A673 (cell line): ENCODE data around the gene ATG7.

Experiments
- EZH2 ChIP-seq: fragments of 200-600 bp; sonication (generic); IDR thresholded peaks from 2 replicates; pipeline ENCODE4 v1.6.1; 2017; ENCODE audit warnings: borderline replicate concordance, low read depth, mild to moderate bottlenecking, mixed read lengths, antibody characterized with exemption, low read length; ENCODE audit not compliant: poor library complexity, severe bottlenecking
- TF ChIP-seq, protein P1 (sequence below): fragments of 300-800, 200-600 bp; sonication (generic); conservative IDR thresholded peaks from 2 replicates; pipeline ENCODE4 v1.5.1; 2017; ENCODE audit warnings: low read depth, mild to moderate bottlenecking, antibody characterized with exemption, low read length, moderate library complexity, mixed read lengths

DNA sequence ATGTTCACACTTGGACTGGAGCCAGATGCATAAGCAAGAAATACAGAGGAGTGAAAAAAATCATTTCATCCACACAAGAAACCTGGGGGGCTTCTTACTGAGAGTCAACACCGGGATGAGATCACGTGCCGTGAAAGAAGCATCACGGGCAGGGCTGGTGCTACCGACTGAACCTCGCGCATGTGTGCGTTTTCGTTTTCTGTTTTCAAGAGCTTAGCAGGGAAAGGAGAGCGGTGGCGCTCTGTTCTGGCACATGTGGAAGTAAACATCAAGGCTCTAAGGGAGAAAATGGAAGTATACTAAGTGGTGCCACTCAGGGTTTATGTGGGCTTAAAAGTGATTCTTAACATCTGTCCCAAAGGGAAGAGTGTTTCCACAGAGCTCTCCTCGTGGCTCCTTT lies 315.6 kb downstream of the ATG7 start:
- TF ChIP-seq, protein P1, sequence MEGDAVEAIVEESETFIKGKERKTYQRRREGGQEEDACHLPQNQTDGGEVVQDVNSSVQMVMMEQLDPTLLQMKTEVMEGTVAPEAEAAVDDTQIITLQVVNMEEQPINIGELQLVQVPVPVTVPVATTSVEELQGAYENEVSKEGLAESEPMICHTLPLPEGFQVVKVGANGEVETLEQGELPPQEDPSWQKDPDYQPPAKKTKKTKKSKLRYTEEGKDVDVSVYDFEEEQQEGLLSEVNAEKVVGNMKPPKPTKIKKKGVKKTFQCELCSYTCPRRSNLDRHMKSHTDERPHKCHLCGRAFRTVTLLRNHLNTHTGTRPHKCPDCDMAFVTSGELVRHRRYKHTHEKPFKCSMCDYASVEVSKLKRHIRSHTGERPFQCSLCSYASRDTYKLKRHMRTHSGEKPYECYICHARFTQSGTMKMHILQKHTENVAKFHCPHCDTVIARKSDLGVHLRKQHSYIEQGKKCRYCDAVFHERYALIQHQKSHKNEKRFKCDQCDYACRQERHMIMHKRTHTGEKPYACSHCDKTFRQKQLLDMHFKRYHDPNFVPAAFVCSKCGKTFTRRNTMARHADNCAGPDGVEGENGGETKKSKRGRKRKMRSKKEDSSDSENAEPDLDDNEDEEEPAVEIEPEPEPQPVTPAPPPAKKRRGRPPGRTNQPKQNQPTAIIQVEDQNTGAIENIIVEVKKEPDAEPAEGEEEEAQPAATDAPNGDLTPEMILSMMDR, result no peak
- TF ChIP-seq EZH2, result no peak
